ENCODE data around the gene CCDC196. TPM values are rescaled to one million over a fixed set of nuclear protein-coding genes. Genes with fewer than 3 reads are reported as not detected.

The CCDC196 gene
- polyA plus RNA-seq, 3 donors, result not detected

DNA sequence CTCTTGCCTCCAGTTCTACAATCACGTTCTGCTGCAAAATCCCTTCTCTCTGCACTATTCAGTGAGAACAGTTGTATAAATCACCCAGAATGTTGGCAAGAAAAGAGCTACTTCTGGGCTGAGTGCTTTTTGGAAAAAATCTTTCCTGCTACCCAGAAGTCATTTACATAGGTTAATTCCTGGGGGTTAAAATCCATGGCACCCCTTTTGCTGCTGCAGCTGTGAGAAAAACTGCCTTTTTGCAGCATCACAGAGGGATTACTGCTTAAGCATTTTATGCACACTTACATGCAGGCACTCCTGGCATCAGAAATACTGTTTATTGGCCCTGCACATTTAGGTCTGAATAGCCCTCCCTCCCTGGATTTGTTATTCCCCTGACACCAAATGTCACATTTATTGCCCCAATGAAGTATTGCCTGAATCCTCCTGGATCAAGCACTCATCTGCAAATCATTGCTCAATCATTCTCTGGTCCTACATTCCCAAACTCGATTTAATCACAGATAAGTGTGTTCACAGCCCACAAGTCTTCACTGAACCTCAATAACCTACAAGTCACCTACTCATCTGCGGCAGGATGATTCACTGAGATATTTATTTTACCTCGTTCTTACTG lies 43.1 kb upstream of the CCDC196 start:
- Histone ChIP-seq H3K27ac (ENCODE audit: low read depth in 1 of 2, low read length in 2 of 2) (no peak overlapping the region), H3K4me3 (replicated peaks in 1 of 3; ENCODE audit: low read depth in 2 of 3, low read length in 3 of 3) (no peak overlapping the region), H3K9me3 (replicated peaks in 1 of 2; ENCODE audit: control insufficient read depth in 1 of 2, insufficient read depth in 1 of 2, low read length in 2 of 2) (peaks cover 0 to 6% of the 10 kb centered on the region in 2 donors), H3K4me1 (ENCODE audit: control insufficient read depth in 1 of 2, insufficient read depth in 2 of 2, low read length in 2 of 2) (no peaks in the 10 kb centered on the region), H3K27me3 (ENCODE audit: control insufficient read depth in 2 of 2, insufficient read depth in 2 of 2, low read length in 2 of 2) (no peaks in the 10 kb centered on the region), H3K9ac (ENCODE audit: insufficient read depth, low read length, poor library complexity, severe bottlenecking) (no peak overlapping the region), H3K79me2 (ENCODE audit: insufficient read depth, low read length) (no peaks in the 10 kb centered on the region), H2AFZ (ENCODE audit: insufficient read depth, low read depth, low read length, poor library complexity, severe bottlenecking) (no peak overlapping the region), H3K36me3 (replicated peaks in 1 of 2; ENCODE audit: control insufficient read depth in 1 of 2, insufficient read depth in 2 of 2, low read length in 2 of 2) (no peaks in the 10 kb centered on the region), H4K20me1 (ENCODE audit: insufficient read depth, low read length) (no peaks in the 10 kb centered on the region), H3K4me2 (replicated peaks; ENCODE audit: extremely low read depth, low read length, poor library complexity, severe bottlenecking) (no peak overlapping the region)
- DNase-seq, result no peak
- intact Hi-C loops (cut with micrococcal nuclease), result no loop called here
- no peaks in the 10 kb centered on the region for H3K36me3 Mint-ChIP-seq
- H3K4me1 Mint-ChIP-seq, result no peaks in the 10 kb centered on the region
- no peaks in the 10 kb centered on the region for H3K27me3 Mint-ChIP-seq (ENCODE audit: low read depth in 3 of 3)
- WGBS (ENCODE audit: insufficient coverage), result no CpG with 5 or more reads among the region's 4 CpGs
- no peak overlapping the region for H3K4me3 Mint-ChIP-seq
- no peak for TF ChIP-seq CTCF (IDR thresholded peaks at IDR 0.05)
- H3K27ac Mint-ChIP-seq, result no peak overlapping the region
- peaks cover 4 to 15% (median 9%) of the 10 kb centered on the region in 7 donors for H3K9me3 Mint-ChIP-seq

- Histone ChIP-seq H3K9ac (ENCODE audit: insufficient read depth, low read length, poor library complexity, severe bottlenecking) (no peak overlapping the region), H3K4me3 (replicated peaks in 1 of 3; ENCODE audit: low read depth in 2 of 3, low read length in 3 of 3) (no peak overlapping the region), H3K4me1 (ENCODE audit: control insufficient read depth in 1 of 2, insufficient read depth in 2 of 2, low read length in 2 of 2) (no peaks in the 10 kb centered on the region), H3K9me3 (replicated peaks in 1 of 2; ENCODE audit: control insufficient read depth in 1 of 2, insufficient read depth in 1 of 2, low read length in 2 of 2) (peaks cover 0 to 6% of the 10 kb centered on the region in 2 donors), H3K27me3 (ENCODE audit: control insufficient read depth in 2 of 2, insufficient read depth in 2 of 2, low read length in 2 of 2) (no peaks in the 10 kb centered on the region), H4K20me1 (ENCODE audit: insufficient read depth, low read length) (no peaks in the 10 kb centered on the region), H2AFZ (ENCODE audit: insufficient read depth, low read depth, low read length, poor library complexity, severe bottlenecking) (no peak overlapping the region), H3K79me2 (ENCODE audit: insufficient read depth, low read length) (no peaks in the 10 kb centered on the region), H3K27ac (ENCODE audit: low read depth in 1 of 2, low read length in 2 of 2) (no peak overlapping the region), H3K36me3 (replicated peaks in 1 of 2; ENCODE audit: control insufficient read depth in 1 of 2, insufficient read depth in 2 of 2, low read length in 2 of 2) (no peaks in the 10 kb centered on the region), H3K4me2 (replicated peaks; ENCODE audit: extremely low read depth, low read length, poor library complexity, severe bottlenecking) (no peak overlapping the region)
- no peak for TF ChIP-seq CTCF (IDR thresholded peaks at IDR 0.05)
- no peaks in the 10 kb centered on the region for H3K27me3 Mint-ChIP-seq (ENCODE audit: low read depth in 3 of 3)
- DNase-seq, result no peak
- no peak overlapping the region for H3K4me3 Mint-ChIP-seq
- H3K36me3 Mint-ChIP-seq, result no peaks in the 10 kb centered on the region
- H3K4me1 Mint-ChIP-seq, result no peaks in the 10 kb centered on the region
- peaks cover 0 to 12% (median 7%) of the 10 kb centered on the region in 7 donors for H3K9me3 Mint-ChIP-seq
- 100% methylated on average over 2 of the region's 2 CpGs for WGBS (ENCODE audit: insufficient coverage)
- no peak overlapping the region for H3K27ac Mint-ChIP-seq
- intact Hi-C loops (cut with micrococcal nuclease), result no loop called here
Observed at GRCh38 chr14:66443785-66444184, 42.4 kb upstream of the CCDC196 start.

Measured in CD14-positive monocyte (primary cell).